IPS-NIHi7 (cell line): ENCODE data around the gene RASGRF1.

Experiments
- DNase-seq: peaks from one replicate; pipeline ENCODE4 v3.0.0; 2012; ENCODE audit warnings: mixed read lengths; ENCODE audit errors: extremely low spot score

RASGRF1 gene

DNA sequence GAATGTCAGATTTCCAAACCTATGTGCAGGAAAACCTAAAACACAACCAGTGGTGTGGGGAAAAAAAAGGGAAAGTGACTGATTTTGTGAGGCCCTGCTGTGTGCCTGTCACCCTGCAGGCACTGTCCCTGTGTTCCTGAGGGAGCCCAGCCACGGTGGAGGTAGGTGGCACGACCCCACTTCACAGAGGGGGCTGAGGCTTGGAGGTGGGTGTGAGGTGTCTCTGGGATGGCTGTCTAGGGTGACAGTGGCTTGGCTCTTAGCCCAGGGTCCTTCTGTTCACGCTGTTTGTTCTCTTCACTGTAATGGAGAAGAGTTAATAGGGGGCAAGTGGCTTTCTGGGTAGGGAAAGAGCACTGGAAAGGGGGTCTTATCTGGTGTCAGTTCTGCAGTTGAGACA lies 22.6 kb downstream of the RASGRF1 start:
- DNase-seq = no peak

DNA sequence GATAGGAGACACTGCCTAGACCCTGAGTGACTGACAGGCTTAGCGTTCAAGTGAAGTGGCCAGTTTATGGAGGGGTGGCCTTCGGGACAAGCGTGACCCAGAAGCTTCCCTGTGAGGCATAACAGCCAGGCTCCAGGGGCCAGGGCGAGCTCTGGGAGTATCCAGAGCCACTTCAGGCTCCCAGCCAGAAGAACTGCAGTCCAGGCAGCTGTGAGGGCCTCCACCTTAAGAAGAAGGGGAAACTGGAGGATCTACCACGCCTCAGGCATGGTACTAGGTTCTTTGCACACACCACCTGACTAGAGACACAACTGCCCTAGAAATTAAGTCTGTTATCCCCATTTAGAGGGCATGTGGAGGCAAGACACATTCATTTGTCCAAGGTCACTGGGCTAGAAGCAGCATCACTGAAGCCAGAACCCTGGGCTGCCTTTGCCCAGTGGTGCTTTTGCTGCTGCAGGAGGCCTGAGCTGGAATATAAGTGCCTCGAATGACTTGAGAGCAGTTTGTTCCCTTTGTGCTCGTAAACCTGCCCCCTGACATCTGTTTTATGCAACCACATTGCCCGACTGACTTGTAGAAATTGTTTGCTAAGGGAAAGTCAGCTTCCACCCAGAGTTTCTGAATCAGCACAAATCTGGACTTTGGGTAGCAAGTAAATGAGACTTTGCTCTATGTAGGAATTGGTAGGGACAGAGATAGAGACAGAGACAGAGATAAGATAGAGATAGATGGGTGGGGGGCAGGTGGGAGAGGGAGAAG lies 23.3 kb downstream of the RASGRF1 start:
- no peak for DNase-seq

DNA sequence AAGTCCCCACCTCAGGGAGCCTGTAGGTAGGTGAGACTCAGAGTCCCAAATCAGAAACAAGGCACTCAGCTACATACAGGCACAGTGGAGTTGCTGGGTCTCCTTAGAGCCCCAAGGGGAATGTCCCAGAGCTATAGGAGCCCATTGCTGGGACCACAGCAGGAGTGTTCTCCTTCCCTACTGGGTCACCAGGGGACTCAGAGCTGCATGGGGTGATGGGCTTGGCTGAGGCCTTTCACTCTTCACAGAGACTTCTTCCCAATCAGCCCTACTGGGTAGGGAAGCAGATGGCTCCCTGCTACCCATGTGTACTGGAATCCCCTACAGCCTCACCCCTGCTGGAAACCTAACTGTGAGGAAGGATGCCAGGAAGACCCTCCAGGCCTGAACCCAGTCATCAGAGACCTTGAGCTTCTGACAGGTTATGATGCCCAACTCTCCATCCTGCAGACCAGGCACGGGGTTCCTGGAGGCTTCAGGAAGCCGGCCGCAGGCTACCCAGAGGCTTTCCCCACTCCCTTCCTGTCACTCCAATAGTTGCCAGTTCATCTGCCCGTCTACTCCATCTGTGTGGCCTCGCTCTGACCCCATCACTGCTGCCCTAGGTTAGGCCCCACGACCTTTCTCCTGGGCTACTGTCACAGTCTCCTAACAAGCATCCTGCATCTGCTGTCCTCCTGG lies 24.0 kb downstream of the RASGRF1 start:
- DNase-seq = no peak

DNA sequence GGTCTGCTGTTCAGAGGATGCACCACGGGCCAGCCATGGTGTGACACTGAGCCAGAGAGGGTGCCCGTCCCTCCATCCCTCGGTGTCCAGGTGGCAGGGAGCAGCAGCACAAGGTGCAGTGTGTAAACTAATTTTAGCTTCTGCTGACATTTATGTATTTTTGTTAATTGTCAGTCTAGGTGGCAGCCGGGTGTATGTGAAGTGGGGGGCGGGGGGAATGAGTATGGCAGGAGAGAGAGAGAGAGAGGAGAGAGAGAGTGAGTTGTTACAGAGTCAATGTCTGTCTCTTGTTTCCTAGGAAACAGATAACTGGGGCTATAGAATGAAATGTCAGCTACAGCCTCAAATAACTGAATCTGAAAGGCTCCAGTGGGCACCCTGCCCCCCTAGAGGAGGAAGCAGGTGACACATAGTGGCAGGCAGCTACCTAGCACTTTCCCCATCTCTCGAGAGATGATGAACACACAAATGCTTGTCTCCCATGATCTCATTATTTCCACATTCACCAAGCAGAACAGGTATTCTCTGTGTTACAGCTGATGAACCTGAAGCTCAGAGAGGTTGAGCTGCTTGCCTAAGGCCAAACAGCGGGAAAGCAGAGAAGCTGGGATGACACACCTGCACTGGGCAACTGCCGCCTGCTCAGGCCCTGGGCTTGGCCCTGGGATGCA lies 24.7 kb downstream of the RASGRF1 start:
- DNase-seq = no peak

DNA sequence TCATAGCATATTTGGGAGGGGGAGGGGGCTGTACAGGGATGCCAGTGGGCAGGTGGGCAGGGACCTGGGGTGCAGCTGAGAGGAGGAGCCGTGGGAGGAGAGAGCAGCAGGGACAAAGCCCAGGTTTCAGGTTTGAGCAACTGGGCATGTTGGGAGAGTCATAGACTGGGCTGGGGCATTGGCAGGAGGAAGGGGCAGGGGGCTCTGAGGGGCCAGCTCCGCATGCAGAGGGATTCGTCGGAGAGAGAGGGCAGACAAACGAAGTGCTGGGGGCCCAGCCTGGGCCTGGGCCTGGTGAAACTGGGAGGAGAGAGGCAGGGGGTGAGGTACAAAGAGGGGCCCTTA lies 25.2 kb downstream of the RASGRF1 start:
- DNase-seq = no peak

DNA sequence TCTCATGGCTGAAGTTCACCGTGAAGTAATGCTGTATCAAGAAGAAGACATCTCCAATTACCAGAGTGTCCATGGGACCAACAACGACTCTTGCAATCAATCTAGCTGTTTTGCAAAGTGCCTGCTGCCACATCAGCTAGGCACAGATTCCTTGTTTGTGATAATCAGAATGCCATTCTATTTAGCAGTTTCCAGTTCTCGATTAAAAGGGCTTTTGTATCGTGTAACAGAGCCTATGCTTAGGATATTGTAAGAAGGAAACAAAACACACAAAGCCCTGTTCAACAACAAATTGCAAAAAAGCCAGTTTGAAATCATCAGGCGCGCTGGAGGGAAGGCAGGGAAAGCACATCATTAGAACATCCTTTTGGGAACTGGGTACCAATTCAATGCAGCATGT lies 26.1 kb downstream of the RASGRF1 start:
- no peak for DNase-seq

DNA sequence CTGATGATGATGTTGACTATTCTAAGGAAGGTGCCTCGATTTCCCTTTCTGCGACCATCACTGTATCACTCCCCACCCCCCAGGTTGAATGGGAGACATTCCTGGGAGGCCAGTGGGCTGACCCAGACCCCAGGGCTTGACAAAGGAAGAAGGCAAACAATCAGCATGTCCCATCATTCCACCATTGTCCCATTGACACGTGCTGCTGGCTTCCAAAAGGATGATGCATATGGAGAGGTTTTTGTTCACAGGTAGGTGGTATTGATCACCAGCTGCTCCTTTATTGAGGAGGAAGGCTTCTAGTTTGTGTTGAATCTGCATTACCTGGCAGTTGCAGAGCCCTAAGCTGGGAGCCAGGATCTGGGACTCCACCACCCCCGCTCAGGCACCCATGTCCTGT lies 30.4 kb downstream of the RASGRF1 start:
- peak; percentile 38 for DNase-seq

DNA sequence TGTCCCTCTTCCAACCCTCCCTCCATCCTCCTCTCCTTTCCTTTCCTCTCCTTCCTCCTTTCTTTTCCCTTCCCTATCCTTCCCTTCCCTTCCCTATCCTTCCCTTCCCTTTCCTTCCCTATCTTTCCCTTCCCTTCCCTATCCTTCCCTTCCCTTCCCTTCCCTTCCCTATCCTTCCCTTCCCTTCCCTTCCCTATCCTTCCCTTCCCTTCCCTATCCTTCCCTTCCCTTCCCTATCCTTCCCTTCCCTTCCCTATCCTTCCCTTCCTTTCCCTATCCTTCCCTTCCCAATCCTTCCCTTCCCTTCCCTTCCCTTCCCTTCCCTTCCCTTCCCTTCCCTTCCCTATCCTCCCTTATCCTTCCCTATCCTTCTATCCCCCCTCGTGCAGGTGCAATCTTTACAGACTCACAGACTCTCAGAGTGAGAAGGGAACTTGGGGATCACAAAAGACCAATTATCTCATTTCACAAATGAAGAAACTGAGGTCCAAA lies 31.5 kb downstream of the RASGRF1 start:
- no peak for DNase-seq

DNA sequence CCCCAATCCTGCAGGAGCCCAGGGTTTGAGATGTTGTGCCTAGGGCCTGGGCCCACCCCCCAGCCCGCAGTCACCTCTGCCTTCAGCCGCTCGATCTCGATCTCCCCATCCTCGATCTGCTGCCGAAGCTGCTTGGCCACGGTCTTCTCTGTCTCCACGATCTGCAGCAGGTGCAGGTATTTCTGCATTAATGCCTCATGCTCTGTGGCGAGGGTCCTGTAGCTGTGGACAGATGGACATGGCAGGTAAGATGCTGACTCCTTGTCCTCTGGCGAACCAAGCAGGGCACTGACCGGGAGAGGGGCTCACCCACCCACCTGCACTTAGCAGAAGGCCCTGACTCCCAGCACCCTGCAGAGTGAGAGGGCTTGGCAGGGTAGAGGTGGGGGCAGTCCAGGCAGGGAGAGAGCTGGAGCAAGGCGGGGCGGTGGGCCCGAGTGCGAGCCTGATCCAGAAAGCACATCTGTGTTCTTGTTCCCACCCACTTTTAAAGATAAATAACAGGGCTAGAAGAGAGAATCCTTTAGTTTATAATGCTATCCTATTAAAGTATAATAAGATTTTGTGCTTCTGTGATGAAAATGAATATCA lies 32.2 kb downstream of the RASGRF1 start:
- no peak for DNase-seq

DNA sequence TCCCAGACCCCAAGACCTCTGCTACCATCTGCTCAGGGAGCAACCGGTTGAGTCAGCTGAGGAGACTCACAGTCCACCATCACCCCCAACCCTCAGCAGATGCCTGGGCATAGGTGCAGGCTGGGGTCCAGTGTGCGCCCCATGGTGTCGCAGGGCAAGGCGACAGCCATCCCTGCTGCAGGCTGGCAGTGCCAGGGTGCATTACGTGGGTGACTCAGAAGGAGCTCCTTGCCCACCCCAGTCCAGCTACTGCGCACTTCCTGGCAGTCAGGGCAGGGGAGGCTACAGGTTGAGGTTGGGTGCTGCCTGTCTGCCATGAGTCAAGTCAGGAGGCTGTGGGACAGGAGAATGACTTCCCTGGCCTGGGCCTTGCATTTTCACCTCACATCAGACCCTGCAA lies 33.5 kb downstream of the RASGRF1 start:
- DNase-seq = no peak

DNA sequence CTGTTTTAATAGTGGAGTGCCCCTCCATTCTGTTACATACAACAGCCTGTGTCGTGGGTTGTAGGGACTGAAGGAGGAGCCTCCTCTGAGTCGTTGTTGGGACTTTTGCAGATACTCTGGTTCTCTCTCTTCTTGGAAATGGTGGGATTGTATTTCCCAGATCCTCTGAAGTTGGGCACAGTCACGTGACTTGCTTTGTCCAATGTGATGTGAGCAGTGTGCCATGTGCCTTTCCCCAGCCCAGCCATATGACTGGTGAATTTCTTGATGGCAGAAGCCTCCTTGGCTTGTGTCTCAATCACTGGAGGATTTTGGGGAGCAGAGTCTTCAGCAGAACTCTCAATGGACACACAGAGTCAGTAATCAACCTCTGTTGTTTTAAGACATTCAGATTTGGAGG lies 36.2 kb downstream of the RASGRF1 start:
- DNase-seq = no peak

DNA sequence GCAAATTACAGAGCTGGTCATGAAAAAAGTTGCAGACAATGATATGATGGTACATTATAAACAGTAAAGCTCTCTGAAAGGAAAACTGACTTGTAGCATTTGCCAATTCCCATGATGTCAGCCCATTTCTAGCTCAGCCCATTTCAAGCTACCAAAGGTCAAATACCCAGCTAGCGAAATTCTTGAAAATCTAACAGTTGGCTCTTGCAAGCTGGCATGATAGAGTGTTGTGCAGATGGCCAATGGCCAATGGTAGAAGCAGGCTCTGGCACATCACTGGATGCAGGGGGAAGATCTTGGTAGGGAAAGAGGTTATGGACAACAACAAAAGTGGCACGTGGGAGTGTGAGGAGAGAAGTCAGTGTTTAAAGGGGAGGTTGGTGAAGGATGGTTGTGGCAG lies 36.7 kb downstream of the RASGRF1 start:
- DNase-seq = no peak

DNA sequence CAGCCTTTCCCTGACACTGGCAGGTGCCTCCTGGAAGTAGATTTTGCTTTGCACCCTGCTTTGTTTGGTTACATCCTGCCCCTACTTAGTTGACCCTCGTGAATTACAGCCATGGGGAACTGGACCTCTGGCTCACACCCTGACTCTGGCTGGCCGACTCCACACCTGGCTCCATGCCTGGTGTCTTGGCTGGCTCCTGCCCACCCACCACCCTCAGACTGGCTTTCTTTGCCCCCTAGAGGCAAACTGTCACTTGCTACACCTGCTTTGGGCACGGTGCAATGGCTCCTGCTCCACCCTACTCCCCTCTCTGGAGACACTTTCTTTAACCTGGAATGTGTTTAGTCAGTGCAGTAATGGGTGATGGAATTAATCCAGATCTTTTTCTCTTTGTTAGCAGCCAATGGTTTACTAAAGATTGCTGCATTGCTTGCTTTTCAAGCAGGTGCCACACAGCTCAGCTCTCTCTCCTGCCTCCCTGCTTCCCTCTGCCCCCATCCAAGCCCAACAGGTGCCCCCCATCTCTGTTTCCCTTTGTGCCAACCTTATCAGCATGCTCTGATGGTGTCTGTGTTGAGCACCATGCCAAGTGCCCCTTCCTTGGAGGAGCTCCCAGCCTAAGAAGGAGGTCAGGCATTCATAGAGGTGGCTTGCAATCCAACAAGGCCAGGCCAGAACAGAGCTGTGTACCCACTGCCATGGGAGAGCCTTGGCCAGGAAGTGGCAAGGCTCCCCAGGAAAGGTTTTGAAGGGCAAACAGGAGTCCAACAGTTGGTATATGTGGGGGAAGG lies 38.4 kb downstream of the RASGRF1 start:
- DNase-seq = no peak

DNA sequence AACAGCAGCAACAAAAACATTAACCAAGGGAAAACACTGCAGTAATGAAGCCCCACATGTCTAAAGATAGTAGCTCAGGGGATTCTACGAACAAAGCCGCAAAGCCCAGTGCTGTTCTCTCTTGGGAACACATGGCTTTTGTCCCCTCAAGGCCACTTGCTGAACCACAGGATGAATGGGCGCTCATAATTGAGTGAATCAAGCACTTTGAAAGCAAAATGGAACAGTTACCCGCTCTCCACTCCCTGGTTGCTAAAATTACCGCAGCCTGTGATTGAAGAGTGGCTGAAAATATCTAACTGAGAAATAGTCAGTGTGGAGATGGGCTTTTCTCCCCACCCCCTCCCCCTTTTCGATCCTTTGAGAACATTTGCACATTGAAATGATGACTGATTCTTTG lies 39.6 kb downstream of the RASGRF1 start:
- no peak for DNase-seq

DNA sequence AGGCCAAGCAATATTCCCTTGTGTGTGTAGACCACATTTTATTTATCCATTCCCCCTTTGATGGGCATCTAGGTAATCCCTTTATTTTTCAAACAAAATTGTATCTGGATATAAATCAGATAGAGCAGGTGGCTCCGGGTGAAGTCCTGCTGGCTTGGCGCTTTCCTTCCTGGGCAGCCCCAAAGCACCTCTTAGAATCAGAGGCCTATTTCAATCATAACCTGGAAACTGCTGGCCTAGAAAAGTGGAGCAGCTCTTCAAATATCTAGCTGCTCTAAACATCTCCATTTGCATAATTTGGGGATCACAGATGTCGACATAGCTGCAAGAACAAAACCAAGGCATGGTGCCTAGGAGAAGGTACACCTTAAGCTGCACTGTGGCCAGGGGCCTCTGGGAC lies 40.2 kb downstream of the RASGRF1 start:
- DNase-seq = no peak

DNA sequence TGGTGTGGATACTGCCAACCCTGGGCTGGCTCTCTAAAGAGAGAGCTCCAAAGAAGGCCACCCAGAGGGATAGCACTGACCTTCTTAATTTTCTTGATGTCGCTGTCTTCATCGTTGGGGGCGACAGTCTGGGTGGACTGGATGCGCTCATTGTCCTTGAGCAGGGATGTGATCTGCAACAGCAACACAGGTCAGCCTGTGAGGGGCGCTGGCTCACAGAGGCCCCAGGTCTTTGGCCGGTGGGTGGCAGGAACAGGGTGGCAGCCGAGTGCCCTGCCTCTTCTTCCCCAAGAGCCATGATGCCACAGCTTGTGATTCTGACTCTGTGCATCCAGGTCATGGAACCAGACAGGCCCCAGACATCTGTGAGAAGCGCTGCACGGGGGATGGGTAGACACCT lies 41.2 kb downstream of the RASGRF1 start:
- no peak for DNase-seq

DNA sequence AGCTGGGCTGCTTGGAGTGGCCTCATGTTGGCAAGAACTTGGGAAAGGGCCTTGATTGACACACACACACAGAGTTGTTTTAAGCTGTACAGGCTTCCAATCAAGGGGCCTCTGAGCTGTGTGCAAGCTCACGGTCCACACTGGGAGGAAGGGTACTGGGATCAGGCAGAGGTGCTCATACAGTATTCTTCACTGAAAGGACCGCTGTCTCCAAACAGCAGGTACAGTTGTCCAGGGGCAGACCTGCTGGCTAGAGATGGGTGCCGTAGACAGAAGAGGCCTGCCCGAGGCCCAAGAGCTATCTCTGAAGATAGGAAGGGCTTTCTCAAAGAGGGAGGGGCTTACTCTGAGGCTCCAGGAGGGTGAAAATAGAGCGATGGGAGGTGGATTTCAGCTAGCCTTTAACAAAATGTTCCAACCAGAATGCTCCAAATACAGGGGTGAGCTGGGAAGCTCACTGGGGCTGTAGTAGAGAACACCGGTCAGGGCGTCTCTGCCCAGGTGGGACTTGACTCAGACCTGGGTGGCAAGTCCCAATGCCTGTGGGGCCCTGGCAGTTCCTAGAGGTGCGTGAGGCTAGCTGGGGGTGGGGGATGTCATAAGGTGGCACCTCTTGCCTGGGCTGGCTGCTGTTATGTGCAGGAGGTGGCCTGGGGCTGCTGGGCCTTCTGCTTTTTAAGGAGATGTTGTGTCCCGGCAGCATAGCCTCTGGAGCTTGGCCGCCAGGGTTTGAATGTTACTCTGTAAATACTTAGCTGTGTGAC lies 42.7 kb downstream of the RASGRF1 start:
- DNase-seq = no peak

DNA sequence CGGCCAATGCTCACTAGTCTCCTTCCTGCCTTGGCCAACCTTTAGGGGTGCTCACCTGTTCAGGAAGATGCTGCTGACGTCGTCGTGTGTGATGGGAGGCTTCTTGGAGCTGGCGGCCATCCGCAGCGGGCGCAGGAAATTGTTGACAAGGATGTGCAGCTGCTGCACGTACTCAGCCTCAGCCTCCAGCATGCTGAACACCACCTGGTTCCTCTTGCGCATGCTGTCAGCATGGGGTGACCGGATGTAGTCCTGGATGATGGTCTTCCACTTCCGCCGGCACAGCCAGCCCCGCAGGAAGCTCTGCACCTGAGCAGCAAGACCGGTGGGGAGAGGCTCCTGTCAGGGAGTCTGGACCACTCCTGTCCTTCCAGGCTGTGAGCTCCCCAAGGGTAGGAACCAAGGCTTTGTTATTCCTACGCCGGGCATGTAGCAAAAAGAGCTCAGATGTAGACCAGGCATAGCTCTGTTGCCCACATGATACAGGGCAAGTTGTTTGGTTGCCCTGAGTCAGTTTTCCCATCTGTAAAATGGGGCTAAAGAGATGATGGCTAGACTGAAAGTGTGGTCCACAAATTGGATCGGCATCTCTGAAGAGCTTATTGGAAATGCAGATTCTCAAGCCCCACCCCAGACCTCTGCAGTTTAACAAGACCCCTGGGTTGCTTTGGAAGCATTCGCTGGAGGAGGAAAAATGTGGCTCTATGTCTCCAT lies 43.7 kb downstream of the RASGRF1 start:
- no peak for DNase-seq

DNA sequence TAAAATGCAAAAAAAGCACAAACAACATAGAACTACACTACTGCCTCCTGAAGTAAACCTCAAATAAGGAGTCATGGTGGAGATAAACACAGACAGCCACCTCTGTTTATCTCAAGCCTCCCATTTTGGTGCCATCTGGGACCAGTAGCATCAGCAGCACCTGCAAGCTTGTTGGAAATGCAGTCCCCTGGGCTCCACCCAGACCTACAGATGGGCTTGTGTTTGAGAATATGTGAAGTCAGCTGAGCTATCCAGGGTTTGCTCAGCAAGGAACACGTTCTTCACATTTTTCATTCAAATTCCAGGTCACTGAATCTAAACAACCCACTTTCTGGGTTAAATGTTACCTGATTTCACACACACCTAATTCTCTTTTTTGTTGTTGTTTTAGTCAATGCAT lies 45.5 kb downstream of the RASGRF1 start:
- DNase-seq = no peak

DNA sequence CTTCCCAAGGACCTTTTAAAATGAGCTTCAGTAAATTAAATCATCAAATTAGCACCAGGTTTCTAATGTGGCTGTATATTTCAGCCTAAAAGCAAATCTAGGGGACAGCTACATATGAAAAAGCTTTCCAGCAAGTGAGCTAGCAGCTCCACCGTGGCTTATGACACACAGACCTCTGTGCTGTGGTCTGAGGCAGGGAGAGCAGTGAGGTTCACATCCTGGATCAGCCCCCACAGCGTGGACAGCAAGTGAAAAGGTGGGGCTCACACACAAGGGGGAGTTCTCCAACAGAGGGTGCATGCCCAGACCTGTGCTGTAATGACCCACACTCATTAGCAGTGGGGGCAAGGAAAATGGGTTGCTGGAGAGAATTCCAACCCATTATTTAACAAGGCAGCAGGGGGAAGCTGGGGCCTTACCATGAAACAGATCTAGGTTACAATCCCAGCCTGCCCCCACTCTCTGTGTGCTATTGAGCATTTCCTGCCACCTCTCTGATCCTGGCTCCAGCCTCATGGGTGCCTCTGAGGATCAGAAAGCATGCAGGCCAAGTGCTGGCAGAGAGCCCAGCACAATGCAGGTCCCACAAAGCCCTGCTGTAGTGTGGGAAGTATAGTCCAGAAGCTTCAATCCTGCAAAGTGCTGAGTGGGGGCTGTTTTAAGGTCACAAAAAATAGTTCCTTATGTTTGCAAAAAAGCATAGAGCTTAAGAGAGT lies 48.2 kb downstream of the RASGRF1 start:
- no peak for DNase-seq
